Osteocyte (in vitro differentiated cells): ENCODE data around the gene RIMBP2. TPM values are rescaled to one million over a fixed set of nuclear protein-coding genes. Genes with fewer than 3 reads are reported as not detected.
A peak's percentile ranks its signal among the peaks of the same experiment; 100 is the strongest.

ENCODE experiments used
- DNase-seq: peaks from one replicate; pipeline ENCODE4 v3.0.0; 2021; ENCODE audit warnings: mixed read lengths; ENCODE audit not compliant: unreplicated experiment; ENCODE audit errors: extremely low spot score
- H3K27ac Mint-ChIP-seq: one replicate; pipeline ENCODE4 v1.8.0; 2021; ENCODE audit warnings: mild to moderate bottlenecking, mixed read lengths; ENCODE audit not compliant: unreplicated experiment
- H3K27me3 Mint-ChIP-seq: one replicate; pipeline ENCODE4 v1.8.0; 2021; ENCODE audit warnings: mixed read lengths; ENCODE audit not compliant: unreplicated experiment
- H3K36me3 Mint-ChIP-seq: one replicate; pipeline ENCODE4 v1.8.0; 2021; ENCODE audit warnings: mixed read lengths; ENCODE audit not compliant: unreplicated experiment
- H3K4me1 Mint-ChIP-seq: one replicate; pipeline ENCODE4 v1.8.0; 2021; ENCODE audit warnings: mixed read lengths; ENCODE audit not compliant: unreplicated experiment
- H3K4me3 Mint-ChIP-seq: one replicate; pipeline ENCODE4 v1.8.0; 2021; ENCODE audit warnings: mild to moderate bottlenecking, moderate library complexity, mixed read lengths; ENCODE audit not compliant: unreplicated experiment
- H3K9me3 Mint-ChIP-seq: one replicate; pipeline ENCODE4 v1.8.0; 2021; ENCODE audit warnings: mixed read lengths; ENCODE audit not compliant: unreplicated experiment
- total RNA-seq: library from RNA; stranded (reverse); gene quantifications from 2 replicates; pipeline ENCODE4 v1.2.1, GENCODE V29; 2021
- TF ChIP-seq, protein P1 (sequence below): fragments of 200-600 bp; sonication (generic); IDR thresholded peaks from 2 replicates; pipeline ENCODE4 v1.5.0; 2021; ENCODE audit warnings: antibody characterized with exemption, mild to moderate bottlenecking, moderate library complexity

The RIMBP2 gene
- total RNA-seq, 1 donor from 2014 or later, result 0.13 TPM

DNA sequence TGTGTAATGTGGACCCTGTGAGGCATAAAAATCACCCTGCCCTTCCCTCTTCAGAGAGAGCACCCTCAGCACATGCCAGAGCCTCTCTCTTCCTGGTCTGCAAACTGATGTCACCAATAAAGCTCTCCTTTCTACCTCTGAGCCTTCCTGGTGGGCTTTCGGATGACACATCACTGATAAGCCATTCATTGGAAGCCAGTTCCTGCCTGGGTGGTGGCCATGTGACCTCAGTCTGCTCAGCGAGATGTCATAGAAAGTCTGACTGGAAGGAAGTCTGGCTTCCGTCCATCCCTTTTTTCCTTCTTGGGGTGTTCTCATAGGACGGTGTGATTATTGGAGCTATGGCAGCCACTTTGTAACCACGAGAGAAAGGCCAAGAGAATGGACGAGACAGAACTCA is 282.7 kb downstream of the RIMBP2 start:
- H3K4me3 Mint-ChIP-seq, result no peak overlapping the region
- no peak overlapping the region for H3K27ac Mint-ChIP-seq
- no peaks in the 10 kb centered on the region for H3K27me3 Mint-ChIP-seq
- H3K36me3 Mint-ChIP-seq, result peaks cover 2% of the 10 kb centered on the region
- TF ChIP-seq, protein P1, sequence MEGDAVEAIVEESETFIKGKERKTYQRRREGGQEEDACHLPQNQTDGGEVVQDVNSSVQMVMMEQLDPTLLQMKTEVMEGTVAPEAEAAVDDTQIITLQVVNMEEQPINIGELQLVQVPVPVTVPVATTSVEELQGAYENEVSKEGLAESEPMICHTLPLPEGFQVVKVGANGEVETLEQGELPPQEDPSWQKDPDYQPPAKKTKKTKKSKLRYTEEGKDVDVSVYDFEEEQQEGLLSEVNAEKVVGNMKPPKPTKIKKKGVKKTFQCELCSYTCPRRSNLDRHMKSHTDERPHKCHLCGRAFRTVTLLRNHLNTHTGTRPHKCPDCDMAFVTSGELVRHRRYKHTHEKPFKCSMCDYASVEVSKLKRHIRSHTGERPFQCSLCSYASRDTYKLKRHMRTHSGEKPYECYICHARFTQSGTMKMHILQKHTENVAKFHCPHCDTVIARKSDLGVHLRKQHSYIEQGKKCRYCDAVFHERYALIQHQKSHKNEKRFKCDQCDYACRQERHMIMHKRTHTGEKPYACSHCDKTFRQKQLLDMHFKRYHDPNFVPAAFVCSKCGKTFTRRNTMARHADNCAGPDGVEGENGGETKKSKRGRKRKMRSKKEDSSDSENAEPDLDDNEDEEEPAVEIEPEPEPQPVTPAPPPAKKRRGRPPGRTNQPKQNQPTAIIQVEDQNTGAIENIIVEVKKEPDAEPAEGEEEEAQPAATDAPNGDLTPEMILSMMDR, result no peak
- H3K9me3 Mint-ChIP-seq, result peaks cover 17% of the 10 kb centered on the region
- no peaks in the 10 kb centered on the region for H3K4me1 Mint-ChIP-seq
- DNase-seq, result no peak

DNA sequence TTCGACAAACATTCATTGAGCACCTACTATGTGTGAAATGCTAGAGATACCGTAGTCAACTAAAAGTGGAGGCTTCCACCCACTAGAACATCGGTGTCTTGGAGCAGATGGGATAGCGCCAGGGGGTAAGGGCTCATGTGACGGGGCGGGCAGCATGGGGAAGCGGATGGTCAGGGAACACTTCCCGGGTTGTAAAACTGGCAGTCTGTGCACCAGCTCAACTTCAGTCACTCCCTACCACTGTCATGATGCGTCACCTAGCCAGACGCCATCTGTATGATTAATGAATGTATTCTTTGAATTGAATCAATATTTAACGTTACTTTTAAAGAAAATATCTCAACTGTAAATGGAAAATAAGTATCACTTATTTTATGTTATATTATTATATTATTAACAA is 284.9 kb downstream of the RIMBP2 start:
- Mint-ChIP-seq H3K4me3 (no peak overlapping the region), H3K27ac (no peak overlapping the region), H3K9me3 (peaks cover 17% of the 10 kb centered on the region), H3K27me3 (no peaks in the 10 kb centered on the region), H3K4me1 (no peaks in the 10 kb centered on the region), H3K36me3 (peaks cover 2% of the 10 kb centered on the region)
- TF ChIP-seq, protein P1, result no peak
- no peak for DNase-seq

DNA sequence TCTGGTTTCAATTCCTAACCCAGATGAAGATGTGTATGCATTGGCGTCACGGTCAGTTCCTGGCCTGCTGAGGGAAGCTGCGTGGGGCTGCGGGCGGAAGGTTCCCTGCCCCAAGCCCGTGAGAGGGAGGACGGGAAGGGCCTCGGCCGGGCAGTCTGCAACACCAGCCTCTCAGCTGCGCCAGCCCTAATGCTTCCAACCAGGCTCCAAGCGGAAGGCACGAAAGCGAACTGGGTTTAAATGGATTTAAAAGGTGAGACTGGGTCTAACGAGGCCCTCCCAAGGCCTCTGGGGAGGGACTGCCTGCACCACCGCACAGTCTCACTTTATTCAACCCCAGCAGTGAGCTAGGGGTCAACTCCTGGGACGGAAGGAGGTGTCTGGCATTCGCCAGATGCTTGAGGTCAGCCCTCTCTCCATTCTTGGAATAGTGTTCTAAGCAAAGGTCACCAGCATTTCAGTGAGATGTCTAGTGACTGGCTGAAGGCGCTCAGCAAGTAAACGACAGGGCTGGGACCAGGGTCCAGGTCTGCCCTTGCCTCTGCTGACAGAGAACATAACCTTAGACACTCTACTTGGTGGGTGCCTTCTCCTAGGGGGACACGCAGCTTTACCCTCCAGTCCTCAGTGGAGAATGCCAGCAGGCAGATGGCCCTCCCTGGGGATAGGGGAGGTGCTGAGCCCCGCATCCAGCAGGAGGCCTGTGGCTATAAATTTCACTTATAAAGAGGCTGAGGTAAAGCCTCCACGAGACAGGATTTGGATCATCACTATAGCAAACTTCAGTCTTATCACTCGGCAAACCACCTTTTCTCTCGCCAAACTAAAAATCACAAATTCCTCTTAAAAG is 286.2 kb downstream of the RIMBP2 start:
- DNase-seq, result no peak
- TF ChIP-seq, protein P1, result no peak
- Mint-ChIP-seq H3K4me3 (no peak overlapping the region), H3K27ac (no peak overlapping the region), H3K36me3 (peaks cover 2% of the 10 kb centered on the region), H3K27me3 (no peaks in the 10 kb centered on the region), H3K9me3 (peaks cover 17% of the 10 kb centered on the region), H3K4me1 (no peaks in the 10 kb centered on the region)

DNA sequence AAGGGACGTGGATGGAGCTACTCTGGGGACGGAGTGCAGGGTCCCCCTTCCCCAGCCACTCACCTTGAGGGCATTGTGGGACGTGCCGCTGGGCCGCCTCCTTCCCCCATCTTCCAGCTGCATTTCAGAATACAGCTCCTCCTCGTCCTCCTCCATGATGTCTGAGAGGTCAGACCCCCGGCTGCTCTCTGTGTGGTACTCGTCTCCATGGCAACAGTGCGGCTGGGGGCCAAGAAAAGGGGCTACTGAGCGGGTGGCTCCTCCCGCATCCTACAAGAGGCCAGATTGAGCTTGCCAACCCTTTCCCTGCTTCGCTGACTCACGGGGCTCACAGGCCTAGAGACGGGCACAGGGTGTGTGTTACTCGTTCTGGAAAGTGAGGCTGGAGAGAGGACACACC is 288.0 kb downstream of the RIMBP2 start:
- no peaks in the 10 kb centered on the region for H3K36me3 Mint-ChIP-seq
- no peaks in the 10 kb centered on the region for H3K4me1 Mint-ChIP-seq
- no peak overlapping the region for H3K27ac Mint-ChIP-seq
- H3K4me3 Mint-ChIP-seq, result no peak overlapping the region
- H3K9me3 Mint-ChIP-seq, result no peaks in the 10 kb centered on the region
- DNase-seq, result peak; percentile 74
- TF ChIP-seq, protein P1, result no peak
- no peaks in the 10 kb centered on the region for H3K27me3 Mint-ChIP-seq

DNA sequence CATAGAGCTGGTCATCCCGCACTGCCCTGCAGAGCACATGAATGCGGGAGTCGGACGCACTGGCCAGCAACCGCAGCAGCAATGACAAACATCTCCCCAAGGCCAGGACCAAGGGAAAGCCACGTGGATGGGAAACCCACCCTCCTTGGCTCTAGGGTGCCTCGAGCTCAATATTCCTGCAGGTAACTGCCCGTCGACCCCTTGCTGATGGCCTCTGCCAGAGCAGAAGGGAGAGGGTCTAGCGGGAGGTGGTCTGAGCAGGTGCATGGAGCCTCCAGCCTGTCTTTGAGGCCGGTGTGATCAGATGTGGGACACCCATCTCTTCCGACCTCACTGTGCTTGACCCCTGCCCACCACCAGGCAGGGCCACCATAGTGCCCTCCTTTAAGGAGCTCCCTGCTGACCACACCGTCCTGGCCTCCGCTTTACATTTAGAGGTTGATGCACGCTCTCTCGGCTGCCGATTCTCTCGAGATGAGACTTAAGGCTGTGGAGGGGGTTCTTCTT is 288.7 kb downstream of the RIMBP2 start:
- Mint-ChIP-seq H3K27ac (no peak overlapping the region), H3K4me1 (no peaks in the 10 kb centered on the region), H3K9me3 (no peaks in the 10 kb centered on the region), H3K4me3 (no peak overlapping the region), H3K27me3 (no peaks in the 10 kb centered on the region), H3K36me3 (no peaks in the 10 kb centered on the region)
- peak; percentile 74 for DNase-seq
- TF ChIP-seq, protein P1, result no peak
